Amniotic epithelial cell (primary cell): ENCODE measurements around the gene OTOP3.

Source experiments
- DNase-seq: peaks from one replicate; pipeline ENCODE4 v3.0.0-alpha.2; 2010; ENCODE audit warnings: low read depth

Gene OTOP3

GRCh38 chr17:74986206-74986576 is 50.5 kb downstream of the OTOP3 start:
- no peak for DNase-seq

GRCh38 chr17:74987418-74987908 is 51.8 kb downstream of the OTOP3 start, which contains the start of gene CDR2L:
Gene CDR2L (plus strand): TSS chr17:74987632. CDS start chr17:74988044, 412 bp downstream.
- DNase-seq: peak; percentile 86

DNA sequence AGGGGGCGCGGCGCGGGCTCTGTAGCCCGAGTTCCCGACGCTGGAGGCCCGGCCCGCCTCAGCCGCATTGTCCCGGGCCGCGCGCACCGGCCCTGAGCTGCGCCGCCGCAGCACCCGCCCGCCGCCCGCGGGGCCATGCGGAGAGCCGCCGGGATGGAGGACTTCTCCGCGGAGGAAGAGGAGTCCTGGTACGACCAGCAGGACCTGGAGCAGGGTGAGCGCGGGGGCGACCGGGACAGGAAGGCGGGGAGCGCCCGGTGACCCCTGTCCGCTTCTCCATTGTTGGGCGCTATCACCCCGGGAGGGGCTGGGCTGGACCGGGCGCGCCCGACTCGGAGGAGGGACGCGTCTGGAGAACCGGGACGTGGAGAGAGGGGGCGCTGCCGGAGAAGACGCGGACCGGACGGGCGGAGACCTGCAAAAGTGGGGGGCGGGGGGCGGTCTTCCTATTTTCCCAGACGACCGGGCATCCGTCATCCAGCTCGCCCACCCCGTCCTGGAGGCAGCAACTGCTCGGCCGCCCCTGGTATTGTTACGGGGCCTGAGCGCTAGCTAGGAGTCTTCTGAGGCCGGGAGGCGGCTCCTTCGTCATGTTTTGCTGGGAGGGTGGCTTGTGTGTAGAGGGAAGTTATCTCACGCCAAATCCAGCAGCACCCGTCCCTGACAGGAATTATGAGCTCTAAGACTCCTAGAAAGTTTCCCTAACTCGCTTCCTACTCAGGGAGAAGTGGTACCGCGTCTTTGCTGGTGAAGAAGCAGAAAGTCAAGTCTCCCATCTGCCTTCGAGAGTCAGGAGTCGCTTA is 52.4 kb downstream of the OTOP3 start:
- DNase-seq: peak; percentile 59

DNA sequence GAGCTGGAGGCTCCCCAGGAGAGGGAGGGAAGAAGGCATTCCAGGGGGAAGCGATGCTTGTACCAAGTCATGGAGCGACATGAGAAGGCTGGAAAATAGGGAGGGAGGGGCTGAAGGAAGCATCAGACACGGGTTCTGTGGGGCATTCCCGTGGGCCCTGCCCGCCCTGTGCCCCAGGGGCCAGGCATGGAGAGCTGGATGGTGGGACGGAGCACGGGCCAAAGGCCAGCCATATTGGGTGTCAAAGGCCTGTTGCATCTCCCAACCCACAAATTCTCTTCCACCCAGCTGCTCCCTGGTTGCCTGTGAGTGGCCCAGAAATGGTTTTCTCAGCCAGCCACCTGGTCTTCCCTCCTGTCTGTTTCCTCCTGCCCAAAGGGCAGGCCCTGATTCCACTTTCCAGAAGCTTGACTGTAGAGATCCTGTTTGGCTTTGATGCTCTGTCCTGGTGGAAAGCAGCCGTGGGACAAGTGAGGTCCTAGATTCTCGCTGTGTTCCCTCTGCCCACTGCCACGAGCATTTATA is 54.9 kb downstream of the OTOP3 start:
- no peak for DNase-seq

DNA sequence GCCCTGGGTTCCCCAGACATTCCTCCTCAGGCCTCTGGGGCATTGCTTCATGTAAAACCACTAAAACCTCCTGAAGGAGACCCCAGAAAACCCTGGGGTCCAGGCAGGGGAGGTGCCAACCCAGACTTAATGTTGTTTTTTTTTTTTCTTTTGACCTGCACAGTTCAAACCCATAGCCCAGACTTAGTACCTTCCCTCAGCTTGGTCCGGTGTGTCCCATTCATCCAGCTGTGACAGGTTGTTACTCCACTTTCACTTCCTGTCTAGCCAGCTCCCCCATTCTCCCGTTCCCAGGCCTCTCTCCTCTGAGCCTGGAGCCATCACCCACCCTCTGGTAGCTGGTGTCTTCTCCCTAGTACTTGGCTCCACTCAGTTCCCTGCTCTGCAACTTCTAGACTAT is 56.5 kb downstream of the OTOP3 start:
- DNase-seq: peak; percentile 68

DNA sequence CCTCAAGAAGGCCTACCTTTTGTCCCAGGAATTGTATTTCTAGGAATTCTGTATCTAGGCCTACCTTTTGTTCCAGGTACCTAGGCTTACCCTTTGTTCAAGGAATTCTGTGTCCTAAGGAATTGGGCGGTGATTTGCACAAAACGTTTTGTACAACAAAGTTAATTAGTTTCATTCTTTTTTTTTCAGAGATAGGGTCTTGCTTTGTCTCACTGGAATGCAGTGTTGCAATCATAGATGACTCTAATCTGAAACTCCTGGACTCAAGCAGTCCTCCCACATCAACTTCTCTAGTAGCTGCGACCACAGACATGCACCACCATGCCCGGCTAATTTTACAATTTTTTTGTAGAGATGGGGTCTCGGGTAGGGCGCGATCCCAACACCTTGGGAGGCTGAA is 58.7 kb downstream of the OTOP3 start:
- DNase-seq: peak; percentile 95

- peak; percentile 44 for DNase-seq
These were observed 60.1 kb downstream of the OTOP3 start for GRCh38 chr17:74995847-74996246.

- DNase-seq: peak; percentile 57
These were observed 63.1 kb downstream of the OTOP3 start for GRCh38 chr17:74998783-74999182.

DNA sequence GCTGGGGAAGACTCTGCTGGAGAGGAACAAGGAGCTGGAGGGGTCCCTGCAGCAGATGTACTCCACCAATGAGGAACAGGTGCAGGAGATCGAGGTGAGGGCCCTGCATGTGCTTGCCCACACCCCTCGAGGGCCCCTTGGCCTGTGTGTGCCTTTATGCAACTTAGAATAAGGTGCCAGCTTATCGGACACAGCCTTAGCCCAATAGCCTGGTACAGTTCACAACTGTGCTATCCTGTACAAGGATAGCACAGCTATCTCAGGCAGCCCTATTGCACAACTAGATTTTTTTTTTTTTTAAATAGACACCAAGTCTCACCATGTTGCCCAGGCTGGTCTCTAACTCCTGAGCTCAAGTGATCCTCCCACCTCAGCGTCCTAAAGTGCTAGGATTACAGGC is 63.8 kb downstream of the OTOP3 start:
- peak; percentile 35 for DNase-seq
